ENCODE measurements around the gene SPTBN4. TPM values are rescaled to one million over a fixed set of nuclear protein-coding genes. Genes with fewer than 3 reads are reported as not detected.
"Not testable (repeated sequence)": the region's sequence is repeated elsewhere in the genome, so short reads cannot be mapped to it uniquely, and the experiment has no call there.

SPTBN4 gene
- total and polyA plus RNA-seq, 4 donors: 0.58 to 0.80 (median 0.72) TPM

DNA sequence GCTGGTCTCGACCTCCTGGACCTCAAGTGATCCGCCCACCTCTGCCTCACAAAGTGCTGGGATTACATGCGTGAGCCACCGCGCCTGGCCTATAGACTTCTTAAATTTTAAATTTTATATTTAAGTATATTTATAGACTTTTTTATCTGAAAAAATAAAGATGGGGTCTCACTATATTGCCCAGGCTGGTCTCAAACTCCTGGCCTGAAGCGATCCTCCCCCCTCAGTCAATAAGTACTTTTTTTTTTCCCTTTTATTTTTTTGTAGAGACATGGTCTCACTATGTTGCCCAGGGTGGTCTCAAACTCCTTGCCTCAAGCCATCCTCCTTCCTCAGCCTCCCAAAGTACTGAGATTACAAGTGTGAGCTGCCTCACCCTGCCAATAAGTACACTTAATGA, 42.9 kb upstream of the SPTBN4 start:
- TF ChIP-seq, protein P1, sequence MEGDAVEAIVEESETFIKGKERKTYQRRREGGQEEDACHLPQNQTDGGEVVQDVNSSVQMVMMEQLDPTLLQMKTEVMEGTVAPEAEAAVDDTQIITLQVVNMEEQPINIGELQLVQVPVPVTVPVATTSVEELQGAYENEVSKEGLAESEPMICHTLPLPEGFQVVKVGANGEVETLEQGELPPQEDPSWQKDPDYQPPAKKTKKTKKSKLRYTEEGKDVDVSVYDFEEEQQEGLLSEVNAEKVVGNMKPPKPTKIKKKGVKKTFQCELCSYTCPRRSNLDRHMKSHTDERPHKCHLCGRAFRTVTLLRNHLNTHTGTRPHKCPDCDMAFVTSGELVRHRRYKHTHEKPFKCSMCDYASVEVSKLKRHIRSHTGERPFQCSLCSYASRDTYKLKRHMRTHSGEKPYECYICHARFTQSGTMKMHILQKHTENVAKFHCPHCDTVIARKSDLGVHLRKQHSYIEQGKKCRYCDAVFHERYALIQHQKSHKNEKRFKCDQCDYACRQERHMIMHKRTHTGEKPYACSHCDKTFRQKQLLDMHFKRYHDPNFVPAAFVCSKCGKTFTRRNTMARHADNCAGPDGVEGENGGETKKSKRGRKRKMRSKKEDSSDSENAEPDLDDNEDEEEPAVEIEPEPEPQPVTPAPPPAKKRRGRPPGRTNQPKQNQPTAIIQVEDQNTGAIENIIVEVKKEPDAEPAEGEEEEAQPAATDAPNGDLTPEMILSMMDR (IDR thresholded peaks at IDR 0.05; ENCODE audit: control extremely low read depth, extremely low read depth): no peak
- WGBS, 2 donors: 90 to 93% methylated on average over 6 of the region's 6 CpGs
- Histone ChIP-seq H3K36me3 (ENCODE audit: control insufficient read depth in 4 of 4, insufficient read depth in 4 of 4, low read length in 4 of 4) (peaks cover 5 to 11% (median 9%) of the 10 kb centered on the region in 4 donors), H3K4me3 (peak overlapping the region; percentile 30), H3K27ac (ENCODE audit: low read depth in 1 of 2, low read length in 1 of 2) (peak overlapping the region in 1 of 2 donors; percentile 56), H3K9ac (ENCODE audit: insufficient read depth in 1 of 2, low read length in 2 of 2) (peak overlapping the region in 1 of 2 donors; percentile 53), H3K27me3 (ENCODE audit: control insufficient read depth in 3 of 3, insufficient read depth in 3 of 3, low read length in 2 of 3) (no peaks in the 10 kb centered on the region), H3K4me1 (ENCODE audit: control insufficient read depth in 5 of 5, insufficient read depth in 5 of 5, low read length in 5 of 5) (peaks cover 0 to 17% (median 2%) of the 10 kb centered on the region in 5 donors), H3K9me3 (ENCODE audit: control insufficient read depth in 4 of 4, insufficient read depth in 3 of 4, low read length in 3 of 4) (no peaks in the 10 kb centered on the region)
- no peak for DNase-seq
- ATAC-seq (ENCODE audit: insufficient read depth, low FRiP score): no peak

DNA sequence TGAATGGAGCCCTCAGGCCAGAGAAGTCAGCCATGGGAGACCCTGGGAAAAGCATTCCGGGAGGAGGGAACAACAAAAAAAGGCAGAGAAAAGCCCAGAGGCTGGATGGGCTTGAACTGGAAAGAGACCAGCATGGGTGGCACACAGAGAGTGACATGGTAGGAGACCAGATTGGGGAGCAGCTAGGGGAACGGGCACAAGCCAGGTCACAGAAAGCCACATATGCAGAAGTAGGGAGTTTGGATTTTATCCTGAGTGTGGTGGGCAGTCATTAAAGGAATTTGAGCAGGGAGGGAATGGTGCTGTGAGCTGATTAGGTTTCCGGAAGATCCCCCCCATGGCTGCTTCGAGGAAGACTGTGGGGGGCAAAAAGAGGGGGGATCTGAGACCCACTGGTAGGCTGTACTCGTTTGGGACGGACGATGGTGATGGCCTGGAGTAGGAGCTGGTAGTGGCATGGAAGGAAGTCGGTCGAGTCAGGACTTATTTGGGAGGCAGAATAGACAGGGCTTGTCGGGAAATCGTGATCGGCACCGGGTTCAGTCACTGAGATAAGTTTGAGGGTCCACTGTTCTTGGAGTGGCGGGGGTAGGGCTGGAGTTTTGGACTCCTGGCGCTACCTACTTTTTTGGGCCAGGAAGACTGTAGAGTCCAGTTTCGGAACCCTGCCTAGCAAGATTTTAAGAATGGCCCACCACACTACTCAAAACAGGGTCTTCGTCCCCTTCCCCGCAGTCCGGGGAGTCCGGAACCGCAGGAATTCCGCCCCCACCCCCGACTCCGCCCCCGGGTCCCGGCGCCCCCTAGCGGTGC, 42.0 kb upstream of the SPTBN4 start:
- peak overlapping the region; percentile 66 for H3K4me3 ChIP-seq
- H3K4me1 ChIP-seq (ENCODE audit: control insufficient read depth in 5 of 5, insufficient read depth in 5 of 5, low read length in 5 of 5): peaks cover 0 to 17% (median 2%) of the 10 kb centered on the region in 5 donors
- DNase-seq (peak in 2 of 3 donors; percentile 41 to 68), ATAC-seq (ENCODE audit: insufficient read depth, low FRiP score) (no peak)
- peaks cover 5 to 11% (median 9%) of the 10 kb centered on the region in 4 donors for H3K36me3 ChIP-seq (ENCODE audit: control insufficient read depth in 4 of 4, insufficient read depth in 4 of 4, low read length in 4 of 4)
- TF ChIP-seq, protein P1 (IDR thresholded peaks at IDR 0.05; ENCODE audit: control extremely low read depth, extremely low read depth): no peak
- H3K27me3 ChIP-seq (ENCODE audit: control insufficient read depth in 3 of 3, insufficient read depth in 3 of 3, low read length in 2 of 3): no peaks in the 10 kb centered on the region
- H3K9me3 ChIP-seq (ENCODE audit: control insufficient read depth in 4 of 4, insufficient read depth in 3 of 4, low read length in 3 of 4): no peaks in the 10 kb centered on the region
- H3K27ac ChIP-seq (ENCODE audit: low read depth in 1 of 2, low read length in 1 of 2): peak overlapping the region; percentile 98 to 100
- WGBS, 2 donors: 1 to 3% methylated on average over 22 to 28 of the region's 28 CpGs
- H3K9ac ChIP-seq (ENCODE audit: insufficient read depth in 1 of 2, low read length in 2 of 2): peak overlapping the region; percentile 87 to 91

DNA sequence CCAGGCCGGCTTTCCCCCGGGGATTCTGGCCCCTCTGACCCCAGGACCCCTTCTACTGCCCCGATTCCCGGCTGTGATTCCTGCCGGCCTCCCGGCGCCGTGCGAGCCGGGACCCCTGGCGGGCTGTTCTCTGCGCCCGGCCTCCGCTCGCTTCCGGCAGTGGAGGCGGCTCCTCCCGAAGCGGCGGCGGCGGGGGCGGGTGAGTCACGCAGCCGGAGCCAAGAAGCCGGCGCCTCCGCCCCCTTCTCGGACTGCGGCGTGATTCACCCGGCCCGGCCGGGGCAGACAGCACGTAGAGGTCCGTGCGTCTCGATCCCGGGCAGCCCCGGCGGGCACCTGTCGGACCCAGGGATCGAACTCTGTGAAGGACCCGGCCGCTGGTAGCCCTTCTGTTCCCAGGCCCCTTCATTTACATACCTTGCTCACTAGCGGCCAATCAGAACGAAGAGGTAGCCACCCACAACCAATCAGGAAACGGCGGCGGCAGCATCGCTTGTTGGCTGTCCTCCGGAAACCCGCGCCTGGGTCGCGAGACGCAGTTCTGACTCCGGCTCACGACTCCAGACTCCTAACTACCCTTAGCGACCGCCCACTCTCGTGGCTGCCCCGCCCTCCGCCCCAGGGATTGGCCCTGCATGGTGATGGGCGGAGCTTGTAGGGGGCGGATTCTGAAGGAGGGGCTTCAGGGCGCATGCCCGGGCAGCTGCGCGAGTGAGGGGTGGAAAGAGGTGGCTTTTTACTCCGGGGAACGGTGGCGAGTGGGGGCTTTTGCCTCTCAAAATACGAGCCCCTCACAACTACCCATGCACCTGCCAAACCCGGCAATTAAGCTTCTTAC, 41.1 kb upstream of the SPTBN4 start, which contains the start of gene SERTAD1:
Gene SERTAD1 (minus strand): TSS at position 543 of the 838 bp plus-strand sequence. CDS start 2,446 bp downstream, outside the sequence.
- peak; percentile 93 for ATAC-seq (ENCODE audit: insufficient read depth, low FRiP score)
- WGBS, 2 donors: 1% methylated on average over 60 to 75 of the region's 75 CpGs

DNA sequence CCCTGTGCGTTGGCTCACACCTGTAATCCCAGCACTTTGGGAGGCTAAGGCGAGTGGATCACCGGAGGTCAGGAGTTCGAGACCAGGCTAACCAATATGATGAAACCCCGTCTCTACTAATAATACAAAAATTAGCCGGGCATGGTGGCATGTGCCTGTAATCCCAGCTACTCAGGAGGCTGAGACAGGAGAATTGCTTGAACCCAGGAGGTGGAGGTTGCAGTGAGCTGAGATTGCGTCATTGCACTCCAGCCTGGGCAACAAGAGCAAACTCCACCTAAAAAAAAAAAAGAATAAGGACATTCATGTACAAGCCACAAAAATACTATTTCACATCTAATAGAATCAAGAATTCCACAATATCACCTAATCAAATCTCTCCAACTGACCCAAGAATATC, 38.6 kb upstream of the SPTBN4 start:
- H3K27ac ChIP-seq (ENCODE audit: low read depth in 1 of 2, low read length in 1 of 2); H3K4me3 ChIP-seq; H3K27me3 ChIP-seq (ENCODE audit: control insufficient read depth in 3 of 3, insufficient read depth in 3 of 3, low read length in 2 of 3); H3K36me3 ChIP-seq (ENCODE audit: control insufficient read depth in 4 of 4, insufficient read depth in 4 of 4, low read length in 4 of 4); H3K9me3 ChIP-seq (ENCODE audit: control insufficient read depth in 4 of 4, insufficient read depth in 3 of 4, low read length in 3 of 4); ATAC-seq (ENCODE audit: insufficient read depth, low FRiP score); DNase-seq; H3K9ac ChIP-seq (ENCODE audit: insufficient read depth in 1 of 2, low read length in 2 of 2): not testable (repeated sequence)
- 95 to 96% methylated on average over 7 of the region's 7 CpGs for WGBS, 2 donors
- H3K4me1 ChIP-seq (ENCODE audit: control insufficient read depth in 5 of 5, insufficient read depth in 5 of 5, low read length in 5 of 5): peaks cover 0 to 19% (median 0%) of the 10 kb centered on the region in 5 donors

More for the DNA sequence above, 41.1 kb upstream of the SPTBN4 start, which contains the start of gene SERTAD1:
- TF ChIP-seq, protein P1 (IDR thresholded peaks at IDR 0.05; ENCODE audit: control extremely low read depth, extremely low read depth): peak; percentile 5
- peak within 1 kb of the TSS; percentile 98 to 100 for H3K27ac ChIP-seq (ENCODE audit: low read depth in 1 of 2, low read length in 1 of 2)
- peak within 1 kb of the TSS; percentile 87 to 91 for H3K9ac ChIP-seq (ENCODE audit: insufficient read depth in 1 of 2, low read length in 2 of 2)
- no peaks in the 10 kb centered on the region for H3K9me3 ChIP-seq (ENCODE audit: control insufficient read depth in 4 of 4, insufficient read depth in 3 of 4, low read length in 3 of 4)
- peak; percentile 100 for DNase-seq
- peaks cover 5 to 11% (median 9%) of the 10 kb centered on the region in 4 donors for H3K36me3 ChIP-seq (ENCODE audit: control insufficient read depth in 4 of 4, insufficient read depth in 4 of 4, low read length in 4 of 4)
- H3K27me3 ChIP-seq (ENCODE audit: control insufficient read depth in 3 of 3, insufficient read depth in 3 of 3, low read length in 2 of 3): no peaks in the 10 kb centered on the region
- peaks cover 0 to 17% (median 2%) of the 10 kb centered on the region in 5 donors for H3K4me1 ChIP-seq (ENCODE audit: control insufficient read depth in 5 of 5, insufficient read depth in 5 of 5, low read length in 5 of 5)
- H3K4me3 ChIP-seq: peak within 1 kb of the TSS; percentile 66

DNA sequence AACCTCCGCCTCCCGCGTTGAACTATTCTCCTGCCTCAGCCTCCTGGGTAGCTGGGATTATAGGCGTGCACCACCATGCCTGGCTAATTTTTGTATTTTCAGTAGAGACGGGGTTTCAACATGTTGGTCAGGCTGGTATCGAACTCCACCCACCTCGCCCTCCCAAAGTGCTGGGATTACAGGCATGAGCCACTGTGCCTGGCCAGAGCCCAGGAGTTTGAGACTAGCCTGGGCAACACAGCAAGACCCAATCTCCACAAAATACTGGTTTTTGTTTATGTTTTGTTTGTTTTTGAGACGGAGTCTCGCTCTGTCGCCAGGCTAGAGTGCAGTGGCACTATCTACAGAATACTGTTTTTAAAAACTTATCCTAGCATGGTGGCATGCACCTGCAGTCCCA, 36.6 kb upstream of the SPTBN4 start:
- not testable (repeated sequence) for H3K9ac ChIP-seq (ENCODE audit: insufficient read depth in 1 of 2, low read length in 2 of 2); ATAC-seq (ENCODE audit: insufficient read depth, low FRiP score); H3K4me3 ChIP-seq; H3K9me3 ChIP-seq (ENCODE audit: control insufficient read depth in 4 of 4, insufficient read depth in 3 of 4, low read length in 3 of 4); H3K27me3 ChIP-seq (ENCODE audit: control insufficient read depth in 3 of 3, insufficient read depth in 3 of 3, low read length in 2 of 3); H3K27ac ChIP-seq (ENCODE audit: low read depth in 1 of 2, low read length in 1 of 2); H3K36me3 ChIP-seq (ENCODE audit: control insufficient read depth in 4 of 4, insufficient read depth in 4 of 4, low read length in 4 of 4); DNase-seq
- H3K4me1 ChIP-seq (ENCODE audit: control insufficient read depth in 5 of 5, insufficient read depth in 5 of 5, low read length in 5 of 5): peaks cover 0 to 18% (median 0%) of the 10 kb centered on the region in 5 donors
- 94 to 95% methylated on average over 10 of the region's 10 CpGs for WGBS, 2 donors
